HG03558 (cell line): ENCODE measurements around the gene RAET1G.
"Not testable (repeated sequence)": the region's sequence is repeated elsewhere in the genome, so short reads cannot be mapped to it uniquely, and the experiment has no call there.

Source experiments
- ATAC-seq: cut with Tn5 transposase; IDR thresholded peaks from one replicate; pipeline ENCODE4 v1.9.1; 2021; ENCODE audit warnings: moderate number of reproducible peaks; ENCODE audit not compliant: unreplicated experiment; ENCODE audit errors: extremely low read depth

The RAET1G gene

DNA sequence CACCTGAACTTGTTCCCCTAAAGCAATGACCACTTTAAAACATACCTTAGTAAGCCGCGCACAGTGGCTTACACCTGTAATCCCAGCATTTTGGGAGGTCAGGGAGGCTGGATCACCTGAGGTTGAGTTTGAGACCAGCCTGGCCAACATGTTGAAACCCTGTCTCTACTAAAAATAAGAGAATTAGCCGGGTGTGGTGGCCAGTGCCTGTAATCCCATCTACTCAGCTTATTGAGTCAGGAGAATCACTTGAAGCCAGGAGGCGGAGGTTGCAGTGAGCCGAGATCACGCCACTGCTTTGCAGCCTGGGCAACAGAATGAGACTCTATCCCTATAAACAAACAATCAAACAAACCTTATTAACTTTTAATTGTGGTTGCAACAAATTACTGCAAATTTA lies 23.4 kb downstream of the RAET1G start:
- no peak for ATAC-seq

DNA sequence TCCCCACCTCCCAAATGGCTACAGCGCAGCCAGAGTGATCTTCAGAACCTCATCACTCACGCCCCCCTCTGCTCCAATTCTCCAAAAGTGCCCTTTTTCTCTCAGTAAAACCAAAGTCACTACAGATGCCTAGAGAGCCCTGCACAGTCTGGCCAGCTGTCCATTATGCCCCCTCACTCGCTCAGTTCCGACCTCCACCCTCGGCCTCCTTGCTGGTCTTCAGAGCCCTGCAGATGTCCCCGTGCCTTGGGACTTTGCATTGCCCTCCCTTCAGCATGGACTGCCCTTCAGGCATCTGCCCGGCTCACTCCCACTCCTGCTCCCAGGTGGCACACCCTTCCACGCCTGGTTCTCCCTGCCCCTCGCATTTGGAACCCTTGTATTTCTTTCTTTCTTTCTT lies 24.0 kb downstream of the RAET1G start:
- ATAC-seq = no peak

DNA sequence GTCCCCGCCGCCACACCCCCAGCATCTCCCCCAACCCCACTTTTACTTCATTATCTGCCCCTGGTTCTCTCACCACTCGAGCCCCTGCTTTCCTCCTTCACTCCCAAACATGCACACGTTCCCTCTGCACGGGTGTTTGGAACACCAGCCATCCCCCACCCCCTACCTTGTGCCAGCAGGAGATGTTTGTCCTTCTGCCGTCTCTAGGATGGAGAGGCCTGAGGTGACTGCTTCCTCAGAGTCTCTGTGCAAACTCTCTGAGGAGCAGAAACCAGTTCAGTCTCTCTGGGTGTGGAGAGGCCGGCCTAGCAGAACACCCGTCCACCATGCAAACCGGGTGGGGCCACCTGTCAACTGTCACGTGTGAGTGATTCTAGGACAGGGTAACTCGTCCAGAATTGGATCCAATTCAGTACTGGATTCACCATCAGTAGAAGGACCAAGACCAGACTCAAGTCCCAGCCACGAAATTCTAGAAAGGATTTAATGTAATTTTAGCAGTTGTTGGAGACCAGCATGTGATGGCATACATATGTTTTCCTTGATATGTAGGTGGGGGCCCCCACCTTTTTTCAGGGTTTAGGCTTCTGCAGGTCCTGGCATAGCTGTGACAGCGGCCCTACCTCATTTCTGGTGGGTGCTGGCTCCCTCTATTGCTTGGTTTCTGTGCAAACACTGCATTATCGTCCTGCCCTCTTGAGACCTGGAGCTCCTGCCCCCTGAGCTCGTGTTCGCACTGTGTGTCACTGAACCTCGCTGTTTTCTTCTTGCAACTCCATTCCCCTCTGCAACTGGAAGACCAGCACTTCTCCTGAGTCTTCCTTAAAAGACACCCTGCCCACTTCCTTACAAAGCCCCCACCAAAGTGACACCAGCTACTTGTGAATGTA lies 24.8 kb downstream of the RAET1G start, which contains the start of gene RAET1E:
Gene RAET1E (minus strand): TSS at position 259 of the 890 bp plus-strand sequence. CDS start 7,212 bp downstream, outside the sequence.
- no peak for ATAC-seq

DNA sequence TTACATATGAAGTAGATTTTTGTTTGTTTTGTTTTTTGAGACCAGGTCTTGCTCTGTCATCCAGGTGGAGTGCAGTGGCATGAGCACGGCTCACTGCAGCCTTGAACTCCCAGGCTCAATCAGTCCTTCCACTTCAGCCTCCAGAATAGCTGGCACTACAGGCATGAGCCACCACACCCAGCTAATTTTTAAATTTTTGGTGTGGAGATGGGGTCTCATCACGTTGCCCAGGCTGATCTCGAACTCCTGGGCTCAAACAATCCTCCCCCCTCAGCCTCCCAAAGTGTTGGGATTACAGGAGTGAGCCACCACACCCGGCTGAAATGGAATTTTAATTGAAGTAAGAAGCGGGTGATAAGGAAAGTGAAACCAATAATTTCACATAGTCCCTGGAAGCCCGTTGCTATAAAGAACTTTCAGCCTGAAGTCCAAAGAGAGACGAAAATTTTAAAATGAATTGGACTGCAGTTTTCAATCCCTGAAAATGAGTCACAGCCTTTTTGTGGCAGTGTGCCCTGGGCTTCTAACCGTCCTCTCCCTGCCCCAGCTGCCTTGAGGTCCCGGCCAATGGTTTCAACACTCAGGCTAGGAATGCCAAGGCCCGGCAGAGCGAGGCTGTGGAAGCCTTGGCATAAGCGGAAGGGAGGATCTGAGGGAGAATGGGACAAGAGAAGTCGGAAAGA lies 25.8 kb downstream of the RAET1G start:
- ATAC-seq = no peak

DNA sequence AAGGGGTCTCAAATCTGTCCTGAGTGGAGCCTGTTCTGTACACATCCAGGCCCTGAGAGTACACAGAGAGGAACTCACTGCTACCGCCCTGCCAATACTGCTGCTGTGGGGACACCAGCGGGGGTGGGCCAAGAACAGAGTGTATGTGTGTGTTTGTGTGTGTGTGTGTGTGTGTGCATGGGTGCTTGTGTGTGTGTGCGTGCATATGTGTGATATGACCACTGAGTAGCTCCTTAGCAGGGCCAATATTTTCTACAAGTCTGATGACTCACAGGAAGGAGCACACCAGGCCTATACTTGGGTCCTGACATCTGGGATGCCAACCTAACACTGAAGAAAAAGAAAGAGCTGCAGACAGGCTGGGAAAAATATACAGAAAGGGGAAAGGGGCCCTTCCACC lies 26.4 kb downstream of the RAET1G start:
- ATAC-seq = no peak

DNA sequence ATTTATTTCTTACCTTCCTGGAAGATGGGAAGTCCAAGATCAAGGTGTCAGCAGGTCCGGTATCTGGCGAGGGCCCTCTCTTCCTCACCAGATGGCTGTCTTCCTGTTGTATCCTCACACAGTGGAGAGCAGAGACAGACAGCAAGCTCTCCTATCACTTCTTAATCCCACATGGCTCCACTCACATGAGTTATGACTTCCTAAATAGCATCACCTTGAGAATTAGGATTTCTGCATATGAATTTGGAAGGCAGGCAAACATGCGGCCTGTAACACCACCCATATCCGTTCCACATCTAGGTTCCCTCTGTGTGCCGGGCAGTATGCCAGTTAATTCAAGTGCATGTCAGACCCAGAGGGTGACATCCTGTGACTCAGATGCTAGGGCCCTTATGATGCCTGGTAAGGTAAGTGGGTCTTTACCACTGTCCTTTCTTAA lies 27.1 kb downstream of the RAET1G start:
- no peak for ATAC-seq

DNA sequence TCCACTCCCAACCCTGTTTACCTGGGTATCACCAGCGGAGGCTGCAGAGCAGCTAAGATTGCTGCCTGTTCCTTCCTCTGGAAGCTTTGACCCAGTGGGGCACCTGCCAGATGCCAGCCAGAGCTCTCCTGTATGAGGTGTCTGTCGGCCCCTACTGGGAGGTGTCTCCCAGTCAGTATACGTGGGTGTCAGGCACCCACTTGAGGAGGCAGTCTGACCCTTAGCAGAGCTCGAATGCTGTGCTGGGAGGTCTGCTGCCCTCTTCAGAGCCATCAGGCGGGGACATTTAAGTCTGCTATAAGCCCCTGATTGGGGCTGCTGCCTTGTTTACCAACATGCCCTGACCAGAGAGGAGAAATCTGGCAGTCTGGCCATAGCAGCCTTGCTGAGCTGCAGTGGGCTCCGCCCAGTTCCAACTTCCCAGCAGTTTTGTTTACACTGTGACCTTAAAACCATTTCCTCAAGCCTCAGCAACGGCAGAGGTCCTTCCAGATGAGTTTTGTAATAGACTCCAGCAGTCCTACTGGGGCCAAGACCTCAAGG lies 27.8 kb downstream of the RAET1G start:
- ATAC-seq = no peak

DNA sequence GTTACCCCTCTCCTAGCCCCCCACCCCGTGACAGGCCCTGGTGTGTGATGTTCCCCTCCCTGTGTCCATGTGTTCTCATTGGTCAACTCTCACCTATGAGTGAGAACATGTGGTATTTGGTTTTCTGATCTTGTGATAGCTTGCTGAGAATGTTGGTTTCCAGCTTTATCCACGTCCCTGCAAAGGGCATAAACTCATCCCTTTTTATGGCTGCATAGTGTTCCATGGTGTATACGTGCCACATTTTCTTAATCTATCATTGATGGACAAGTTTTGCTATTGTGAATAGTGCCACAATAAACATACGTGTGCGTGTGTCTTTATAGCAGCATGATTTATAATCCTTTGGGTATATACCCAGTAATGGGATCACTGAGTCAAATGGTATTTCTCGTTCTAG lies 31.1 kb downstream of the RAET1G start:
- not testable (repeated sequence) for ATAC-seq

DNA sequence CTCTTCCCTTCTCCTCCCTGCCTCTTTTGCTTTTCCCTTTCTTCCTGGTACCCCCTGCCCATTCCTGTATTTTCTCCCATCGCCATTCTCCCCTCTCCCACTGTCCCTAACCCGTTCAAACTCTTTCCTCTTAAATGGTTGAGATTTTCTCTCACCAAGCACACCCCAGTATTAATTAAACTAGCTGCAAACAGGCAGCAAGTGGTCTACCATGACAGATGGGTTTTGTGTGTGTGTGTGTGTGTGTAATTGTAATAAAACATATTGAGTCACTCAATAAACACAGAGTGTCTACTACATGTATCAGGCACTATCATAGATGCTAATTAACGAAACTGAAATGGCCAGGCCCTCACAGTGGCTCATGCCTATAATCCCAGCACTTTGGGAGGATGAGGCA lies 31.7 kb downstream of the RAET1G start:
- ATAC-seq = no peak

DNA sequence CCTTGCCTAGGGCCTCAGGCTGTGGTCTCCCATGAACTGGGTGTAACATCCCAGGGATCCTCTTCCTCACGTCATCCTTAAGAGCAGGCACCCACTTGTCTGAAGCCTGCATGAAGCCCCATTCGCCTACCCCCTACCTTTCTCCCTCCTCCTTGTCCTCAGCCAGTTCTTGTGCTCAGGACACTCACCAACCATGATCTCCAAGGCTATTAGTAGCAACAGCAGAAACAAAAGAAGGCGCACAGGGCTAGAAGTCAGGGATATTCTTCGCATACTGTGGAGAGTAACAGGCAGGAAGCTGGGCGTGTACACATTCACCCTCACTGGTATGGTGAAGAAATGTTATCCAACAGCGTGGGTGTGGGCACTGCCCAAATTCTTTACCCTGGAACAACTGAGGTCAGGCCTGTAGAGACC lies 32.3 kb downstream of the RAET1G start:
- no peak for ATAC-seq

DNA sequence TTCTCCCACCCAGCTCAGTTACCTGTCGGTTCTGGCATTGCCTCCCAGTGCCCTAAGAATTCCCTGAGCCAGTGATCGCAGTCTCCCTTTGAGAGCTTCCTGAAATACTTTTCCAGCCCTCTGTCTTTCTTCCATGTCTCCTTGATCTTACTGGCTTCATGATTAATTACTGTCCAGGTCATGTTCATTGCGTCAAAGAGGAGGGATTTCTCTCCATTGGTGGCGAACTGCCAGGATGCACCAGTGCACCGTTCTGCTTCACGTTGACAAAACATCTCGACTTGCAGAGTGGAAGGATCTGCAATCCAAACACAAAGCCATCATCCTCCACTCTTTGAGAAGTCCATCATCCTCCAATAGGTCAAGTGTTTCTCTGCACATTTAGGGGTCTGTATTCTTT lies 33.6 kb downstream of the RAET1G start:
- no peak for ATAC-seq

DNA sequence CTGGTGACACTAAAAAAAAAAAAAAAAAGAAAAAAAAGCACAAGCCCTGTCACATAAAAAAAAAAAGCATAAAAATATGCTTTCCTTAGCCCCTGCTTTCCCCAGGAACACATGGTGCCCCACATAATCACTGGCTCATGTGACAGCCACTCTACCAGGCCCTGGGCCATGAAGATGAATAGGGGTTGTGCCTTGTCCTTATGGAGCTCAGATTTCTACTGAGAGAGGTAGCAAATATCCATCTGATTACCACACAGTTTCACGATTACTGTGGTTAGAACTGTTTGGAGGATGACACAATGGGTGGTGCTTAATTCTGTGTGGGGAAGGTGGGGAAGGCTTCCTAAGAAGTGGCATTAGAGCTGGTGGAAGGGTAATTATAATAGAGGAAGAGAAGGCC lies 34.3 kb downstream of the RAET1G start:
- no peak for ATAC-seq

DNA sequence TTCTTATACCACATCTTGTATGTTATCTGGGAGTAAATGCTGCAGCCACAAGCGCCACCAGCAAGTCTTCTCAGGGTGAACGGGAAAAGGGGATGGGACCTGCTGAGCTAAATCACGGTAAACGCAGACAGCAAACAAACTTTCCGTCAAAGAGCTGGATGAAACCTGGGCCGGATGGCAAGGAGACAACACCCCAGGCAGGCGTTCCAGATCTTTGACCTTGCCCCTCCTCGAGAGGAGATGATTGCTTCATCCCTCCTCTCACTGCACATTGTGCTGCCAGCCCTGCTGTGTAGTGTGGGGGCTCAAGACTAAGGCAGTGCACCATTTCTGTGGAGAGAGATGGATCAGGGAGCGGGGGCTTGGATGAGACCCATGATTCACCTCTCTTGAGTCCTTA lies 34.8 kb downstream of the RAET1G start:
- ATAC-seq = no peak

DNA sequence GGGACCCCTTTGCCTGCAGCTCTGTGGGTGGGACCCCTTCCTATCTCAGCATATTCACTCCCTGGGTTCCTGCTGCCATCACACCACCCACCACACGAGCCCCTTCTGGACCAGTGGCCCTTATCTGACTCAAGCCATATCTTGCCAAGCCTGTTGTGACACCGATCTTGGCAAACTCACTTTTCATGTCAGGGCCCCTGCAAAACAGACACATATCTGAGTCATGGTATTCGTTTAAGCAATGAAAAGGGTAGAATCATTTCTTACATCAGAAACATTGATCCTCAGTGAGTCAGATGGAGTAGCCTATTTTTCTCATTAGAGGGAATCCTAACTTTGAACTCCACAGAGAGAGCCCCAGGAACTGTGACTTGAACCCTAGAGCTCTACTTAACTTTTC lies 35.6 kb downstream of the RAET1G start:
- ATAC-seq = no peak

DNA sequence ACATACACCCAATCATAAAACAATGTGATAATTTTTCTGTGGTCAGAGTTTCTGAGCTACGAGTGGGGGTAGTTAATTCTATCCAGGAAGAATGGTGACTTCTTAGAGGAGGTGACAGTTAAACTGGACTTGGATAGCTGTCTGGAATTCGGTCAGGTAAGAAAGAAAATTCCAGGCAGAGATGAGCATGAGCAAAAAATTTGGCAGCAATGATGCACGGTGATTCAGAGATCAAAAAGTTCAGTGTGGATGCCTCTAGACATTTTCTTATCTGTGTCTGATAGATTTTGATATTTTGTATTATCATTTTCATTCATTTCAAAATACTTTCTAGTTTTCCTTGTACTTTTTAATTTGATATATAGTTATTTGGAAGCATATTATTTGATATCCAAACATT lies 37.0 kb downstream of the RAET1G start:
- no peak for ATAC-seq

DNA sequence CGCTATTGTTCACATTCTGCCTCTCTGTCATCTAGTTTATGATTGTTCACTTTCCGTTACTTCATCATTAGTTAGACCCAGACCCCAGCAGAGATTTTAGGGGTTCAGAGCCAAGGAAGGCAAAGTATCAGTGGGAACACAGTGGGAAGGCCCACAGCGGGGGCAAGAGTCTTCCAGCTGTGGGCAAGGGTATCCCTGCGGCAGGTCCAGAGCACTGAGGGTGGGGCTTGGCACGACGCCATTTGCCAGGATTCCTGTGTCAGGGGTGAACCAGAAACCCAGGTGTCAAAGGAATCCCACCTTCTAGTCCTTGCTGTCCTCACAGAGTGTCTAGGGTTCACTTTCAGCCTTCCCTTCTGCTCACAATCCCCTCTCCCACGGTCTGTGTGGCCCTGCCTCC lies 38.3 kb downstream of the RAET1G start:
- ATAC-seq = no peak

DNA sequence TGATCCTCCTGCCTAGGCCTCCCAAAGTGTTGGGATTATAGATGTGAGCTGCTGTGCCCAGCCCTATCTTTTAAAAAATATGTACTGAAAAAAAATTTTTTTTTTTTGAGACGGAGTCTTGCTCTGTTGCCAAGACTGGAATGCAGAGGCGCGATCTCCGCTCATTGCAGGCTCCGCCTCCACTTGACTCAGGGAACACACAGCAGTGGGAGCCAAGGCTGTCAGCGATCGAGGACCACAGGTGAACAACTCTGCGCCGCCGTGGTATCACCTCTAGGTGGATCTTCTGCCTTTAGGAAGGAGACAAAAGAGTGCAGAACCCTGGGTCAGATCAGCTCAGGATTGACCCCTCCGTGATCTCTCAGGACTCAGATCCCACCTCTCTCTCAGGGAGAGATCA lies 38.7 kb downstream of the RAET1G start:
- ATAC-seq = no peak

DNA sequence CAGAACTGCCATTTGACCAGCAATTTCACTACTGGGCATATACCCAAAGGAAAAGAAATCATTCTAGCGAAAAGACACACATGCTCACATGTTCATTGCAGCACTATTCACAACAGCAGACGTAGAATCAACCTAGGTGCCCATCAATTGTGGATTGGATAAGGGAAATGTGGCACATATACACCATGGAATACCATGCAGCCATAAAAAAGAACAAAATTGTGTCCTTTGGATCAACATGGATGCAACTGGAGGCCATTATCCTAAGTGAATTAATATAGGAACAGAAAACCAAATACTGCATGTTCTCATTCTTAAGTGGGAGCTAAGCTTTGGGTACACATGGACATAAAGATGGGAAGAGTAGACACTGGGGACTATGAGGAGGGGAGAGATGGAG lies 41.1 kb downstream of the RAET1G start:
- no peak for ATAC-seq

DNA sequence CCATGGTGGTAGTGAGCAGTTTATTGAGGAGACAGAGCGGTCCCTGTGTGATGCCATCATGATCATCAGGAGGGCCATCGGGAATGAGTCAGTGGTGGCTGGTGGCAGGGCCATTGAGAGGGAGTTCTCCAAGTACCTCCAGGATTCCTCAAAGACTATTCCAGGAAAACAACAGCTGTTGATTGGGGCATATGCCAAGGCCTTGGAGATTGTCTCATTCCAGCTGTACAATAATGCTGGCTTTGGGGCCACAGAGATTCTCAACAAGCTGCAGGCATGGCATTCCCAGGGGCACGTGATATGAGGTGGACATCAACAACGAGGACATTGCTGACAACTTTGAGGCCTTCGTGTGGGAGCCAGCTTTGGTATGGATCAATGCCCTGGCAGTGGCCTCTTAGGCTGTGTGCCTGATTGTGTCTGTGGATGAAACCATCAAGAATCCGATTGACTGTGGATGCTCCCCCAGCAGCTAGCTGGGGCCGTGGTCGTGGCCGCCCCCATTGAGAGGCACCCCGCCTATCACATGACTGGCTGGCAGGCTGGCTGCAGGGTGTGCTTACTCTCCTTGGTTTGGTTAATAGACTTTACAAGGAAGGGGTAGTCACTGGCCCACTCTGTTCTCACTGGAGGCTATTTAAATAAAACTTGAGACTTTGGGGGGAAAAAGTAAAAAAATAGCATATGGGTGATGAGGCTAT lies 41.7 kb downstream of the RAET1G start:
- no peak for ATAC-seq

DNA sequence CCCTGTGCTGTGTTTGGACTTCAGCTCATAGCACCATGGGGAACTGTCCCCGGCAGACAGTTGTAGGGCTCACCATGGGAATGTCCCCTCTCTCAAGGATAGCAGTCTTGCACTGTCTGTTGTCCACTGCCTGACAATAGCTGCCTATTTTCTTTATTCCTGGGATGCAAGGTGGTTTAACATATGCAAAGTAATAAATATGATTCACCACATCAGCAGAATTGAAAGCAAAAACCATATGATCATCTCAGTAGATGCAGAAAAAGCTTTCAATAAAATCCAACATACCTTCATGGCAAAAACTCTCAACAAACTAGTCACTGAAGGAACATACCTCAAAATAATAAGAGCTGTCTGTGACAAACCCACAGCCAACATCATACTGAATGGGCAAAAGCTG lies 45.3 kb downstream of the RAET1G start:
- no peak for ATAC-seq
